ENCODE results near the gene CCDC18. TPM values are rescaled to one million over a fixed set of nuclear protein-coding genes. Genes with fewer than 3 reads are reported as not detected.
A peak's percentile ranks its signal among the peaks of the same experiment; 100 is the strongest.
"Not testable (repeated sequence)": the region's sequence is repeated elsewhere in the genome, so short reads cannot be mapped to it uniquely, and the experiment has no call there.

Gene CCDC18
- 5.4 and 5.7 TPM in 2 replicates for total RNA-seq

- peak in 1 of 2 donors; percentile 73 for DNase-seq (ENCODE audit: low read depth in 2 of 2)
These were observed at the start of gene CCDC18 for GRCh38 chr1:93180723-93181613. TSS of gene CCDC18 (plus strand) at chr1:93180724. CDS start at chr1:93183362, 2,638 bp downstream.

GRCh38 chr1:93132638-93133037, 47.9 kb upstream of the CCDC18 start:
- DNase-seq (ENCODE audit: low read depth in 2 of 2): no peak

- DNase-seq (ENCODE audit: low read depth in 2 of 2): no peak
These were observed 44.1 kb upstream of the CCDC18 start for GRCh38 chr1:93136445-93136844.

- no peak for DNase-seq (ENCODE audit: low read depth in 2 of 2)
These were observed 42.8 kb upstream of the CCDC18 start for GRCh38 chr1:93137604-93138292.

- DNase-seq (ENCODE audit: low read depth in 2 of 2): no peak
These were observed 40.4 kb upstream of the CCDC18 start for GRCh38 chr1:93140106-93140505.

GRCh38 chr1:93142161-93142560, 38.4 kb upstream of the CCDC18 start:
- DNase-seq (ENCODE audit: low read depth in 2 of 2): no peak

- no peak for DNase-seq (ENCODE audit: low read depth in 2 of 2)
These were observed 37.4 kb upstream of the CCDC18 start for GRCh38 chr1:93143136-93143535.

GRCh38 chr1:93143769-93144168, 36.8 kb upstream of the CCDC18 start:
- no peak for DNase-seq (ENCODE audit: low read depth in 2 of 2)

GRCh38 chr1:93148001-93148400, 32.5 kb upstream of the CCDC18 start:
- no peak for DNase-seq (ENCODE audit: low read depth in 2 of 2)

- no peak for DNase-seq (ENCODE audit: low read depth in 2 of 2)
These were observed 29.8 kb upstream of the CCDC18 start for GRCh38 chr1:93150729-93151128.

- DNase-seq (ENCODE audit: low read depth in 2 of 2): no peak
These were observed 29.1 kb upstream of the CCDC18 start for GRCh38 chr1:93151474-93151873.

GRCh38 chr1:93152835-93153234, 27.7 kb upstream of the CCDC18 start:
- no peak for DNase-seq (ENCODE audit: low read depth in 2 of 2)

- no peak for DNase-seq (ENCODE audit: low read depth in 2 of 2)
These were observed 25.6 kb upstream of the CCDC18 start for GRCh38 chr1:93154898-93155297.

- DNase-seq (ENCODE audit: low read depth in 2 of 2): peak; percentile 9 to 47
These were observed 25.2 kb upstream of the CCDC18 start for GRCh38 chr1:93155335-93155734.

- DNase-seq (ENCODE audit: low read depth in 2 of 2): no peak
These were observed 21.2 kb upstream of the CCDC18 start for GRCh38 chr1:93159337-93159736.

- not testable (repeated sequence) for DNase-seq (ENCODE audit: low read depth in 2 of 2)
These were observed 17.2 kb upstream of the CCDC18 start for GRCh38 chr1:93163314-93163713.

- no peak for DNase-seq (ENCODE audit: low read depth in 2 of 2)
These were observed 15.7 kb upstream of the CCDC18 start for GRCh38 chr1:93164816-93165215.

GRCh38 chr1:93165895-93166294, 14.6 kb upstream of the CCDC18 start:
- DNase-seq (ENCODE audit: low read depth in 2 of 2): not testable (repeated sequence)

- DNase-seq (ENCODE audit: low read depth in 2 of 2): no peak
These were observed 13.5 kb upstream of the CCDC18 start for GRCh38 chr1:93167006-93167405.

GRCh38 chr1:93170141-93170678, 10.3 kb upstream of the CCDC18 start:
- not testable (repeated sequence) for DNase-seq (ENCODE audit: low read depth in 2 of 2)

- DNase-seq (ENCODE audit: low read depth in 2 of 2): no peak
These were observed 8.9 kb upstream of the CCDC18 start for GRCh38 chr1:93171549-93172034.

GRCh38 chr1:93172778-93173177, 7.7 kb upstream of the CCDC18 start:
- peak in 1 of 2 donors; percentile 23 for DNase-seq (ENCODE audit: low read depth in 2 of 2)
